ENCODE results near the gene CLEC4E.
"Not testable (repeated sequence)": the region's sequence is repeated elsewhere in the genome, so short reads cannot be mapped to it uniquely, and the experiment has no call there.

CLEC4E gene

GRCh38 chr12:8532045-8532444 lies 8.7 kb downstream of the CLEC4E start:
- no peak for FAIRE-seq

- FAIRE-seq = no peak
Measured at GRCh38 chr12:8527250-8528130, 13.2 kb downstream of the CLEC4E start.

GRCh38 chr12:8519171-8519570 lies 21.5 kb downstream of the CLEC4E start:
- no peak for FAIRE-seq

GRCh38 chr12:8517971-8518370 lies 22.7 kb downstream of the CLEC4E start:
- FAIRE-seq = no peak

- no peak for FAIRE-seq
Measured at GRCh38 chr12:8513256-8513655, 27.4 kb downstream of the CLEC4E start, which contains the start of gene CLEC4D. TSS of gene CLEC4D (plus strand) at chr12:8513503. CDS start at chr12:8513733, 230 bp downstream.

- no peak for FAIRE-seq
Measured at GRCh38 chr12:8508910-8509841, 31.5 kb downstream of the CLEC4E start.

- no peak for FAIRE-seq
Measured at GRCh38 chr12:8508223-8508622, 32.5 kb downstream of the CLEC4E start.

GRCh38 chr12:8507596-8507995 lies 33.1 kb downstream of the CLEC4E start:
- FAIRE-seq = no peak

- FAIRE-seq = no peak
Measured at GRCh38 chr12:8504351-8504750, 36.4 kb downstream of the CLEC4E start.

- no peak for FAIRE-seq
Measured at GRCh38 chr12:8501720-8502119, 39.0 kb downstream of the CLEC4E start.

- no peak for FAIRE-seq
Measured at GRCh38 chr12:8499616-8500015, 41.1 kb downstream of the CLEC4E start.

- FAIRE-seq = not testable (repeated sequence)
Measured at GRCh38 chr12:8496074-8496473, 44.6 kb downstream of the CLEC4E start.

- FAIRE-seq = not testable (repeated sequence)
Measured at GRCh38 chr12:8495671-8496070, 45.0 kb downstream of the CLEC4E start.

GRCh38 chr12:8493084-8493483 lies 47.6 kb downstream of the CLEC4E start:
- FAIRE-seq = no peak

GRCh38 chr12:8491646-8492530 lies 48.8 kb downstream of the CLEC4E start:
- no peak for FAIRE-seq
